Neural cell (in vitro differentiated cells): ENCODE measurements around the gene CDC42SE1. TPM values are rescaled to one million over a fixed set of nuclear protein-coding genes. Genes with fewer than 3 reads are reported as not detected.

ENCODE experiments used
- H2AFZ ChIP-seq: fragments of 200-600, 300-800 bp; sonication (generic), shearing (Covaris generic); 2 replicates; pipeline ENCODE4 v1.6.0; 2014; ENCODE audit warnings: low read depth, mild to moderate bottlenecking, antibody characterized with exemption, low read length, moderate library complexity
- H3F3A ChIP-seq: fragments of 200-600 bp; shearing (Covaris generic); 2 replicates; pipeline ENCODE4 v1.6.1; 2016; ENCODE audit warnings: mild to moderate bottlenecking, moderate library complexity, mixed read lengths, antibody characterized with exemption, low read length; ENCODE audit not compliant: insufficient read depth, poor library complexity, severe bottlenecking
- H3K27ac ChIP-seq: fragments of 200-600, 300-800 bp; sonication (generic), shearing (Covaris generic); 2 replicates; pipeline ENCODE4 v1.5.1; 2014; ENCODE audit warnings: mild to moderate bottlenecking, low read length, moderate library complexity
- H3K27me3 ChIP-seq: fragments of 300-800, 200-600 bp; sonication (generic), shearing (Covaris generic); 2 replicates; pipeline ENCODE4 v1.6.0; 2014; ENCODE audit warnings: mild to moderate bottlenecking, low read depth, low read length, moderate library complexity; ENCODE audit not compliant: insufficient read depth
- H3K36me3 ChIP-seq: fragments of 300-800, 200-600 bp; sonication (generic), shearing (Covaris generic); 2 replicates; pipeline ENCODE4 v1.5.1; 2014; ENCODE audit warnings: mild to moderate bottlenecking, antibody characterized with exemption, low read length, moderate library complexity; ENCODE audit not compliant: insufficient read depth
- H3K4me2 ChIP-seq: fragments of 300-800, 200-600 bp; sonication (generic), shearing (Covaris generic); 2 replicates; pipeline ENCODE4 v1.6.0; 2014; ENCODE audit warnings: mild to moderate bottlenecking, low read length
- H3K4me3 ChIP-seq: fragments of 300-800, 200-600 bp; sonication (generic), shearing (Covaris generic); 2 replicates; pipeline ENCODE4 v1.5.1; 2014; ENCODE audit warnings: mild to moderate bottlenecking, low read length, moderate library complexity
- H3K79me2 ChIP-seq: fragments of 200-600 bp; shearing (Covaris generic); replicated peaks from 2 replicates; pipeline ENCODE4 v1.6.0; 2014; ENCODE audit warnings: mild to moderate bottlenecking, low read length, moderate library complexity; ENCODE audit not compliant: insufficient read depth
- H3K9ac ChIP-seq: fragments of 300-800, 200-600 bp; sonication (generic), shearing (Covaris generic); 2 replicates; pipeline ENCODE4 v1.6.1; 2016; ENCODE audit warnings: mild to moderate bottlenecking, low read length, mixed read lengths
- H3K9me2 ChIP-seq: fragments of 200-600 bp; shearing (Covaris generic); 2 replicates; pipeline ENCODE4 v1.6.1; 2016; ENCODE audit warnings: mild to moderate bottlenecking, low read length, mixed read lengths; ENCODE audit not compliant: insufficient read depth
- H3K9me3 ChIP-seq: fragments of 200-600, 300-800 bp; sonication (generic), shearing (Covaris generic); 2 replicates; pipeline ENCODE4 v1.6.1; 2016; ENCODE audit warnings: mild to moderate bottlenecking, mixed run types, low read length, moderate library complexity, mixed read lengths
- H4K20me1 ChIP-seq: fragments of 200-600 bp; shearing (Covaris generic); 2 replicates; pipeline ENCODE4 v1.6.1; 2016; ENCODE audit warnings: mild to moderate bottlenecking, mixed run types; ENCODE audit not compliant: insufficient read depth
- CTCF ChIP-seq: fragments of 450-650 bp; IDR thresholded peaks from 2 replicates; pipeline ENCODE4 v1.5.1; 2014; ENCODE audit warnings: antibody characterized with exemption, mild to moderate bottlenecking, moderate library complexity; ENCODE audit not compliant: poor library complexity, severe bottlenecking
- EP300 ChIP-seq: fragments of 450-650 bp; conservative IDR thresholded peaks from 2 replicates; pipeline ENCODE4 v1.6.1; 2014; ENCODE audit warnings: antibody characterized with exemption, mild to moderate bottlenecking, moderate library complexity; ENCODE audit not compliant: poor library complexity, severe bottlenecking
- EZH2 ChIP-seq: fragments of 200-600, 300-800 bp; shearing (Covaris generic), sonication (generic); IDR thresholded peaks from 2 replicates; pipeline ENCODE4 v1.6.1; 2014; ENCODE audit warnings: antibody characterized with exemption, low read length, borderline replicate concordance, mild to moderate bottlenecking; ENCODE audit not compliant: insufficient read depth, poor library complexity, severe bottlenecking
- MXI1 ChIP-seq: fragments of 450-650 bp; conservative IDR thresholded peaks from 2 replicates; pipeline ENCODE4 v1.6.1; 2014; ENCODE audit warnings: antibody characterized with exemption, mild to moderate bottlenecking; ENCODE audit not compliant: poor library complexity, severe bottlenecking
- POLR2AphosphoS5 ChIP-seq: IDR thresholded peaks from 2 replicates; pipeline ENCODE4 v1.6.1; 2012
- RAD21 ChIP-seq: fragments of 450-650 bp; conservative IDR thresholded peaks from 2 replicates; pipeline ENCODE4 v1.6.1; 2014; ENCODE audit warnings: antibody characterized with exemption, mild to moderate bottlenecking, moderate library complexity
- REST ChIP-seq: IDR thresholded peaks from 2 replicates; pipeline ENCODE4 v1.6.1; 2012; ENCODE audit warnings: borderline replicate concordance
- SMC3 ChIP-seq: fragments of 450-650 bp; conservative IDR thresholded peaks from 2 replicates; pipeline ENCODE4 v1.6.1; 2014; ENCODE audit warnings: antibody characterized with exemption, mild to moderate bottlenecking, moderate library complexity; ENCODE audit not compliant: poor library complexity
- TAF1 ChIP-seq: IDR thresholded peaks from 2 replicates; pipeline ENCODE4 v1.6.1; 2012; ENCODE audit warnings: low read depth
- polyA plus RNA-seq: library from polyadenylated mRNA; depleted of rRNA; stranded (reverse); fragments of >200 nt; gene quantifications from 2 replicates; pipeline ENCODE4 v1.2.3, GENCODE V29; 2014

CDC42SE1 gene
- polyA plus RNA-seq, 1 donor from 2014 or later = 102 TPM

GRCh38 chr1:151003180-151003579 lies 56.2 kb downstream of the CDC42SE1 start:
- Histone ChIP-seq H3K36me3 (no peaks in the 10 kb centered on the region), H4K20me1 (no peaks in the 10 kb centered on the region), H3K27me3 (no peaks in the 10 kb centered on the region), H3K9me2 (no peaks in the 10 kb centered on the region), H3F3A (no peaks in the 10 kb centered on the region), H3K9me3 (no peaks in the 10 kb centered on the region), H3K4me2 (peak overlapping the region; percentile 51), H3K79me2 (peaks cover 27% of the 10 kb centered on the region), H3K9ac (no peak overlapping the region), H2AFZ (no peak overlapping the region), H3K4me3 (peak overlapping the region; percentile 49), H3K27ac (no peak overlapping the region)
- TF ChIP-seq RAD21 (no peak), TAF1 (no peak), EZH2 (no peak), CTCF (no peak), POLR2AphosphoS5 (no peak), MXI1 (no peak), REST (no peak), EP300 (no peak), SMC3 (no peak)

GRCh38 chr1:151002611-151003010 lies 56.8 kb downstream of the CDC42SE1 start:
- no peak for TF ChIP-seq RAD21
- no peak for TF ChIP-seq EZH2
- no peak for TF ChIP-seq POLR2AphosphoS5
- no peak overlapping the region for H3K27ac ChIP-seq

GRCh38 chr1:151002051-151002450 lies 57.4 kb downstream of the CDC42SE1 start:
- no peaks in the 10 kb centered on the region for H3K9me2 ChIP-seq
- TF ChIP-seq TAF1 (no peak), REST (no peak), CTCF (no peak), RAD21 (no peak), SMC3 (no peak), MXI1 (no peak), EZH2 (no peak), EP300 (no peak), POLR2AphosphoS5 (no peak)
- H3K36me3 ChIP-seq = no peaks in the 10 kb centered on the region
- no peak overlapping the region for H3K4me2 ChIP-seq
- H3K27me3 ChIP-seq = no peaks in the 10 kb centered on the region
- H3K27ac ChIP-seq = no peak overlapping the region
- no peaks in the 10 kb centered on the region for H3K9me3 ChIP-seq
- no peaks in the 10 kb centered on the region for H3F3A ChIP-seq
- H2AFZ ChIP-seq = no peak overlapping the region
- peaks cover 27% of the 10 kb centered on the region for H3K79me2 ChIP-seq
- no peaks in the 10 kb centered on the region for H4K20me1 ChIP-seq
- H3K9ac ChIP-seq = no peak overlapping the region
- no peak overlapping the region for H3K4me3 ChIP-seq

More at GRCh38 chr1:151002611-151003010, 56.8 kb downstream of the CDC42SE1 start:
- Histone ChIP-seq H3K4me3 (peak overlapping the region; percentile 49), H3F3A (no peaks in the 10 kb centered on the region), H4K20me1 (no peaks in the 10 kb centered on the region), H3K9ac (no peak overlapping the region), H3K4me2 (peak overlapping the region; percentile 51), H3K9me2 (no peaks in the 10 kb centered on the region), H3K27me3 (no peaks in the 10 kb centered on the region), H3K36me3 (no peaks in the 10 kb centered on the region), H3K79me2 (peaks cover 27% of the 10 kb centered on the region), H3K9me3 (no peaks in the 10 kb centered on the region), H2AFZ (no peak overlapping the region)
